OCI-LY3 (cell line): ENCODE results near the gene GNG2.
A peak's percentile ranks its signal among the peaks of the same experiment; 100 is the strongest.

Experiments used
- H2AFZ ChIP-seq: fragments of 200-600, 300-600 bp; shearing (Covaris generic); 2 replicates; pipeline ENCODE4 v1.6.0; 2014; ENCODE audit warnings: antibody characterized with exemption, low read depth, low read length
- H3K27ac ChIP-seq: fragments of 200-600, 300-600 bp; sonication (generic); 2 replicates; pipeline ENCODE4 v1.5.1; 2014; ENCODE audit warnings: mild to moderate bottlenecking, low read length, moderate library complexity, mixed read lengths
- H3K27me3 ChIP-seq: fragments of 200-600, 300-600 bp; sonication (generic); 2 replicates; pipeline ENCODE4 v1.6.1; 2014; ENCODE audit warnings: low read depth, low read length, mixed read lengths
- H3K36me3 ChIP-seq: fragments of 200-600, 300-600 bp; sonication (generic); replicated peaks from 2 replicates; pipeline ENCODE3; 2014; ENCODE audit warnings: low read depth, low read length, mixed read lengths
- H3K4me1 ChIP-seq: fragments of 300-600, 200-600 bp; sonication (generic); 2 replicates; pipeline ENCODE4 v1.6.1; 2014; ENCODE audit warnings: low read length, mixed read lengths
- H3K4me2 ChIP-seq: fragments of 200-600, 300-600 bp; sonication (generic); 2 replicates; pipeline ENCODE4 v1.6.1; 2014; ENCODE audit warnings: low read length, mixed read lengths
- H3K4me3 ChIP-seq: fragments of 300-600, 200-600 bp; sonication (generic); 2 replicates; pipeline ENCODE4 v1.5.1; 2014; ENCODE audit warnings: antibody characterized with exemption, mild to moderate bottlenecking, low read length, moderate library complexity
- H3K79me2 ChIP-seq: fragments of 300-600, 200-600 bp; shearing (Covaris generic); 2 replicates; pipeline ENCODE4 v1.6.1; 2014; ENCODE audit warnings: mild to moderate bottlenecking, low read length, mixed read lengths
- H3K9ac ChIP-seq: fragments of 300-600, 200-600 bp; shearing (Covaris generic); 2 replicates; pipeline ENCODE4 v1.6.0; 2014; ENCODE audit warnings: mild to moderate bottlenecking, low read length, moderate library complexity
- H3K9me3 ChIP-seq: fragments of 200-600, 300-600 bp; shearing (Covaris generic); 2 replicates; pipeline ENCODE4 v1.6.1; 2014; ENCODE audit warnings: low read length, mixed read lengths; ENCODE audit not compliant: insufficient read depth
- H4K20me1 ChIP-seq: fragments of 200-600, 300-600 bp; sonication (generic); 2 replicates; pipeline ENCODE4 v1.6.1; 2016; ENCODE audit warnings: low read length, mixed read lengths; ENCODE audit not compliant: insufficient read depth
- CTCF ChIP-seq: fragments of 200-600, 300-600 bp; sonication (generic); IDR thresholded peaks from 2 replicates; pipeline ENCODE4 v1.5.1; 2014; ENCODE audit warnings: antibody characterized with exemption, low read length, low read depth
- EZH2phosphoT487 ChIP-seq: fragments of 200-600 bp; shearing (Covaris generic); IDR thresholded peaks from 2 replicates; pipeline ENCODE4 v1.6.1; 2018; ENCODE audit warnings: antibody characterized with exemption, mixed run types, low read depth

Gene GNG2

GRCh38 chr14:51847489-51847796 lies 13.0 kb upstream of the GNG2 start:
- Histone ChIP-seq H2AFZ (no peak overlapping the region), H4K20me1 (no peaks in the 10 kb centered on the region), H3K36me3 (no peaks in the 10 kb centered on the region), H3K27ac (peak overlapping the region; percentile 98), H3K9ac (peak overlapping the region; percentile 70), H3K4me1 (peaks cover 65% of the 10 kb centered on the region), H3K4me2 (peak overlapping the region; percentile 69), H3K27me3 (no peaks in the 10 kb centered on the region), H3K9me3 (no peaks in the 10 kb centered on the region), H3K4me3 (0 out of 2 replicates have a peak overlapping the region, but pooled peaks have one; percentile 31), H3K79me2 (no peaks in the 10 kb centered on the region)
- TF ChIP-seq CTCF = no peak

GRCh38 chr14:51848120-51848519 lies 12.3 kb upstream of the GNG2 start:
- Histone ChIP-seq H3K9ac (peak overlapping the region; percentile 70), H3K27ac (peak overlapping the region; percentile 98), H3K36me3 (no peaks in the 10 kb centered on the region), H3K4me1 (peaks cover 65% of the 10 kb centered on the region), H3K27me3 (no peaks in the 10 kb centered on the region), H3K79me2 (no peaks in the 10 kb centered on the region), H2AFZ (0 out of 2 replicates have a peak overlapping the region, but pooled peaks have one; percentile 18), H3K4me2 (peak overlapping the region; percentile 69), H3K9me3 (no peaks in the 10 kb centered on the region), H4K20me1 (no peaks in the 10 kb centered on the region), H3K4me3 (0 out of 2 replicates have a peak overlapping the region, but pooled peaks have one; percentile 9)
- TF ChIP-seq EZH2phosphoT487 (no peak), CTCF (no peak)

- H2AFZ ChIP-seq = no peak overlapping the region
- no peaks in the 10 kb centered on the region for H4K20me1 ChIP-seq
- no peak for TF ChIP-seq EZH2phosphoT487
- TF ChIP-seq CTCF = no peak
- H3K4me1 ChIP-seq = peaks cover 59% of the 10 kb centered on the region
- H3K9me3 ChIP-seq = no peaks in the 10 kb centered on the region
- peak overlapping the region; percentile 98 for H3K27ac ChIP-seq
- no peak overlapping the region for H3K4me3 ChIP-seq
- H3K9ac ChIP-seq = no peak overlapping the region
- no peaks in the 10 kb centered on the region for H3K36me3 ChIP-seq
- no peaks in the 10 kb centered on the region for H3K27me3 ChIP-seq
- H3K4me2 ChIP-seq = no peak overlapping the region
- H3K79me2 ChIP-seq = no peaks in the 10 kb centered on the region
Observed at GRCh38 chr14:51849097-51849496, 11.3 kb upstream of the GNG2 start.

- Histone ChIP-seq H3K36me3 (no peaks in the 10 kb centered on the region), H3K27me3 (no peaks in the 10 kb centered on the region), H3K9ac (no peak overlapping the region), H3K4me3 (no peak overlapping the region), H3K9me3 (no peaks in the 10 kb centered on the region), H4K20me1 (no peaks in the 10 kb centered on the region), H3K4me2 (no peak overlapping the region), H3K27ac (no peak overlapping the region), H3K79me2 (no peaks in the 10 kb centered on the region), H3K4me1 (peaks cover 43% of the 10 kb centered on the region), H2AFZ (no peak overlapping the region)
- TF ChIP-seq CTCF (no peak), EZH2phosphoT487 (no peak)
Observed at GRCh38 chr14:51850651-51851050, 9.8 kb upstream of the GNG2 start.
